ENCODE results near the gene KRT36. TPM values are rescaled to one million over a fixed set of nuclear protein-coding genes. Genes with fewer than 3 reads are reported as not detected.

Gene KRT36
- total and polyA plus RNA-seq, 10 of the 15 experiments (the other 5 are each of a cell fraction or from before 2014, with no cell fraction given): not detected

- TF ChIP-seq E2F8 (IDR thresholded peaks at IDR 0.05; ENCODE audit: low read depth, partially characterized antibody): no peak
- TF ChIP-seq SUPT20H (IDR thresholded peaks at IDR 0.05; ENCODE audit: borderline replicate concordance, control insufficient read depth, low read depth, low read length): no peak
- no peak for TF ChIP-seq HCFC1 (IDR thresholded peaks at IDR 0.05; ENCODE audit: low read length)
- no peak for TF ChIP-seq KDM1A (IDR thresholded peaks at IDR 0.05; ENCODE audit: borderline replicate concordance)
- no peak for TF ChIP-seq MEF2B (IDR thresholded peaks at IDR 0.05; ENCODE audit: partially characterized antibody, poor library complexity, severe bottlenecking)
- TF ChIP-seq NKRF (conservative IDR thresholded peaks at IDR 0.05): no peak
- no peak for TF ChIP-seq MTA3 (IDR thresholded peaks at IDR 0.05; ENCODE audit: borderline replicate concordance, low read length)
- no peak for TF ChIP-seq NFXL1 (IDR thresholded peaks at IDR 0.05; ENCODE audit: borderline replicate concordance)
- TF ChIP-seq ZNF274 (IDR thresholded peaks at IDR 0.05; ENCODE audit: insufficient read depth, insufficient read length): no peak
- TF ChIP-seq, protein P1, sequence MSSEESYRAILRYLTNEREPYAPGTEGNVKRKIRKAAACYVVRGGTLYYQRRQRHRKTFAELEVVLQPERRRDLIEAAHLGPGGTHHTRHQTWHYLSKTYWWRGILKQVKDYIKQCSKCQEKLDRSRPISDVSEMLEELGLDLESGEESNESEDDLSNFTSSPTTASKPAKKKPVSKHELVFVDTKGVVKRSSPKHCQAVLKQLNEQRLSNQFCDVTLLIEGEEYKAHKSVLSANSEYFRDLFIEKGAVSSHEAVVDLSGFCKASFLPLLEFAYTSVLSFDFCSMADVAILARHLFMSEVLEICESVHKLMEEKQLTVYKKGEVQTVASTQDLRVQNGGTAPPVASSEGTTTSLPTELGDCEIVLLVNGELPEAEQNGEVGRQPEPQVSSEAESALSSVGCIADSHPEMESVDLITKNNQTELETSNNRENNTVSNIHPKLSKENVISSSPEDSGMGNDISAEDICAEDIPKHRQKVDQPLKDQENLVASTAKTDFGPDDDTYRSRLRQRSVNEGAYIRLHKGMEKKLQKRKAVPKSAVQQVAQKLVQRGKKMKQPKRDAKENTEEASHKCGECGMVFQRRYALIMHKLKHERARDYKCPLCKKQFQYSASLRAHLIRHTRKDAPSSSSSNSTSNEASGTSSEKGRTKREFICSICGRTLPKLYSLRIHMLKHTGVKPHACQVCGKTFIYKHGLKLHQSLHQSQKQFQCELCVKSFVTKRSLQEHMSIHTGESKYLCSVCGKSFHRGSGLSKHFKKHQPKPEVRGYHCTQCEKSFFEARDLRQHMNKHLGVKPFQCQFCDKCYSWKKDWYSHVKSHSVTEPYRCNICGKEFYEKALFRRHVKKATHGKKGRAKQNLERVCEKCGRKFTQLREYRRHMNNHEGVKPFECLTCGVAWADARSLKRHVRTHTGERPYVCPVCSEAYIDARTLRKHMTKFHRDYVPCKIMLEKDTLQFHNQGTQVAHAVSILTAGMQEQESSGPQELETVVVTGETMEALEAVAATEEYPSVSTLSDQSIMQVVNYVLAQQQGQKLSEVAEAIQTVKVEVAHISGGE (CRISPR knock-in tag; IDR thresholded peaks at IDR 0.05): no peak
Measured at GRCh38 chr17:41444186-41444585, 45.5 kb downstream of the KRT36 start (continued).
